PFSK-1 (cell line): ENCODE results near the gene TIMM13.

Experiments
- FOXP2 ChIP-seq: optimal IDR thresholded peaks from 2 replicates; pipeline ENCODE3; 2011; ENCODE audit warnings: borderline replicate concordance, control low read depth, inconsistent platforms; ENCODE audit not compliant: insufficient read depth; ENCODE audit errors: extremely low read length, extremely low read depth
- POLR2AphosphoS5 ChIP-seq: IDR thresholded peaks from 2 replicates; pipeline ENCODE4 v1.6.1; 2012; ENCODE audit warnings: low read depth, mild to moderate bottlenecking, control low read depth, low read length, moderate library complexity
- REST ChIP-seq, 2 experiments: IDR thresholded peaks; 2 replicates each; pipeline versions ENCODE4 v1.6.1 to v1.8.0; 2011 to 2012; ENCODE audit warnings: low read depth in 2 of 2, low read length in 2 of 2, control low read depth in 1 of 2, inconsistent platforms in 1 of 2, mild to moderate bottlenecking in 1 of 2, moderate library complexity in 1 of 2; ENCODE audit not compliant: insufficient read depth in 1 of 2
- SIN3A ChIP-seq: IDR thresholded peaks from 2 replicates; pipeline ENCODE4 v1.6.1; 2012; ENCODE audit warnings: mild to moderate bottlenecking, low read length, moderate library complexity, borderline replicate concordance; ENCODE audit not compliant: insufficient read depth
- TAF1 ChIP-seq: IDR thresholded peaks from 2 replicates; pipeline ENCODE4 v1.6.1; 2012; ENCODE audit warnings: low read length, control low read depth, borderline replicate concordance; ENCODE audit not compliant: insufficient read depth

TIMM13 gene

GRCh38 chr19:2380567-2380966, 46.8 kb downstream of the TIMM13 start:
- no peak for TF ChIP-seq FOXP2
- TF ChIP-seq POLR2AphosphoS5, result no peak
- TF ChIP-seq REST (IDR thresholded peaks at IDR 0.05; ENCODE audit: insufficient read depth in 1 of 2, low read depth in 2 of 2, low read length in 2 of 2), result no peak
- no peak for TF ChIP-seq SIN3A
- TF ChIP-seq TAF1, result no peak

GRCh38 chr19:2376784-2377519, 50.4 kb downstream of the TIMM13 start:
- TF ChIP-seq REST (IDR thresholded peaks at IDR 0.05; ENCODE audit: insufficient read depth in 1 of 2, low read depth in 2 of 2, low read length in 2 of 2) (no peak), POLR2AphosphoS5 (no peak), FOXP2 (no peak), SIN3A (no peak), TAF1 (no peak)
